Karpas-422 (cell line): Measurements from ENCODE around the gene EIF4E1B. TPM values are rescaled to one million over a fixed set of nuclear protein-coding genes. Genes with fewer than 3 reads are reported as not detected.

Experiments
- DNase-seq: peaks from one replicate; pipeline ENCODE4 v3.0.0-alpha.2; 2015
- H2AFZ ChIP-seq: fragments of 200-600 bp; sonication (generic); 2 replicates; pipeline ENCODE4 v1.6.1; 2014; ENCODE audit warnings: antibody characterized with exemption, low read length, mixed read lengths
- H3K27ac ChIP-seq: fragments of 200-600 bp; sonication (generic); 2 replicates; pipeline ENCODE4 v1.5.1; 2014; ENCODE audit warnings: mild to moderate bottlenecking, low read length, moderate library complexity
- H3K27me3 ChIP-seq: fragments of 200-600 bp; sonication (generic); 2 replicates; pipeline ENCODE4 v1.6.1; 2014; ENCODE audit warnings: low read length, mixed read lengths
- H3K36me3 ChIP-seq: fragments of 200-600 bp; sonication (generic); 2 replicates; pipeline ENCODE4 v1.6.1; 2014; ENCODE audit warnings: low read length, mixed read lengths; ENCODE audit not compliant: insufficient read depth
- H3K4me1 ChIP-seq: fragments of 200-600 bp; sonication (generic); 2 replicates; pipeline ENCODE4 v1.6.1; 2014; ENCODE audit warnings: mild to moderate bottlenecking, low read length, mixed read lengths
- H3K4me2 ChIP-seq: fragments of 200-600 bp; sonication (generic); 2 replicates; pipeline ENCODE4 v1.6.1; 2014; ENCODE audit warnings: low read length, low read depth, mild to moderate bottlenecking; ENCODE audit not compliant: poor library complexity, severe bottlenecking
- H3K4me3 ChIP-seq: fragments of 200-600 bp; sonication (generic); 2 replicates; pipeline ENCODE4 v1.5.1; 2014; ENCODE audit warnings: mild to moderate bottlenecking, antibody characterized with exemption, low read length, mixed read lengths
- H3K79me2 ChIP-seq: fragments of 200-600 bp; sonication (generic); 2 replicates; pipeline ENCODE4 v1.6.1; 2014; ENCODE audit warnings: mild to moderate bottlenecking, low read length, mixed read lengths
- H3K9ac ChIP-seq: fragments of 200-600 bp; sonication (generic); 2 replicates; pipeline ENCODE4 v1.6.0; 2014; ENCODE audit warnings: low read length
- H3K9me2 ChIP-seq: fragments of 200-600 bp; sonication (generic), shearing (Covaris generic); replicated peaks from 2 replicates; pipeline ENCODE4 v1.6.0; 2014; ENCODE audit warnings: mild to moderate bottlenecking, low read length, moderate library complexity; ENCODE audit not compliant: insufficient read depth
- H3K9me3 ChIP-seq: fragments of 300-700, 200-600 bp; sonication (generic); 2 replicates; pipeline ENCODE4 v1.6.1; 2014; ENCODE audit warnings: low read length, mixed read lengths
- H4K20me1 ChIP-seq: fragments of 200-600 bp; sonication (generic); 2 replicates; pipeline ENCODE4 v1.6.1; 2014; ENCODE audit warnings: mild to moderate bottlenecking, antibody characterized with exemption, low read length, low read depth; ENCODE audit not compliant: insufficient read depth
- total RNA-seq: library from RNA; depleted of rRNA; stranded (reverse); fragments of >200 nt; shearing (Covaris generic); gene quantifications from 2 replicates; pipeline ENCODE4 v1.2.3, GENCODE V29; 2014; ENCODE audit warnings: low replicate concordance

EIF4E1B gene
- total RNA-seq, 1 experiment from 2014 or later, result not detected

GRCh38 chr5:176647843-176648473, 17.5 kb downstream of the EIF4E1B start:
- Histone ChIP-seq H3K4me3 (peak overlapping the region; percentile 94), H3K36me3 (no peaks in the 10 kb centered on the region), H3K27ac (no peak overlapping the region), H3K9me2 (no peaks in the 10 kb centered on the region), H2AFZ (peak overlapping the region; percentile 88; the same call in 1 of the 2 replicates), H3K79me2 (no peaks in the 10 kb centered on the region), H3K4me1 (peaks cover 19% of the 10 kb centered on the region), H4K20me1 (no peaks in the 10 kb centered on the region; the same call in 1 of the 2 replicates), H3K9ac (peak overlapping the region; percentile 92), H3K9me3 (no peaks in the 10 kb centered on the region), H3K4me2 (peak overlapping the region; percentile 88), H3K27me3 (no peaks in the 10 kb centered on the region)
- no peak for DNase-seq

- H3K4me1 ChIP-seq, result peaks cover 19% of the 10 kb centered on the region
- H3K4me2 ChIP-seq, result peak overlapping the region; percentile 88
- H3K79me2 ChIP-seq, result no peaks in the 10 kb centered on the region
- H3K4me3 ChIP-seq, result peak overlapping the region; percentile 94; the same call in 1 of the 2 replicates
- no peaks in the 10 kb centered on the region; the same call in 1 of the 2 replicates for H4K20me1 ChIP-seq
- H3K36me3 ChIP-seq, result no peaks in the 10 kb centered on the region
- no peak for DNase-seq
- no peaks in the 10 kb centered on the region for H3K9me3 ChIP-seq
- peak overlapping the region; percentile 92 for H3K9ac ChIP-seq
- no peaks in the 10 kb centered on the region for H3K27me3 ChIP-seq
- H3K27ac ChIP-seq, result no peak overlapping the region
- H2AFZ ChIP-seq, result no peak overlapping the region
- H3K9me2 ChIP-seq, result no peaks in the 10 kb centered on the region
Observed at GRCh38 chr5:176648474-176649194, 18.2 kb downstream of the EIF4E1B start.

- Histone ChIP-seq H3K27ac (no peak overlapping the region), H3K79me2 (no peaks in the 10 kb centered on the region), H4K20me1 (no peaks in the 10 kb centered on the region; the same call in 1 of the 2 replicates), H3K36me3 (no peaks in the 10 kb centered on the region), H3K4me1 (peaks cover 19% of the 10 kb centered on the region), H2AFZ (no peak overlapping the region), H3K27me3 (no peaks in the 10 kb centered on the region), H3K4me2 (no peak overlapping the region), H3K9ac (no peak overlapping the region), H3K9me2 (no peaks in the 10 kb centered on the region), H3K4me3 (no peak overlapping the region), H3K9me3 (no peaks in the 10 kb centered on the region)
- DNase-seq, result no peak
Observed at GRCh38 chr5:176650354-176650884, 19.9 kb downstream of the EIF4E1B start.

- Histone ChIP-seq H3K27ac (no peak overlapping the region), H3K9ac (no peak overlapping the region), H3K79me2 (no peaks in the 10 kb centered on the region), H4K20me1 (no peaks in the 10 kb centered on the region; the same call in 1 of the 2 replicates), H3K9me2 (no peaks in the 10 kb centered on the region), H3K4me1 (peaks cover 14% of the 10 kb centered on the region), H2AFZ (no peak overlapping the region), H3K4me3 (no peak overlapping the region), H3K27me3 (no peaks in the 10 kb centered on the region), H3K36me3 (no peaks in the 10 kb centered on the region), H3K4me2 (no peak overlapping the region), H3K9me3 (no peaks in the 10 kb centered on the region)
- no peak for DNase-seq
Observed at GRCh38 chr5:176651472-176651980, 21.1 kb downstream of the EIF4E1B start.

GRCh38 chr5:176652136-176652535, 21.7 kb downstream of the EIF4E1B start:
- Histone ChIP-seq H3K4me1 (peaks cover 10% of the 10 kb centered on the region), H3K9me3 (no peaks in the 10 kb centered on the region), H3K4me3 (no peak overlapping the region), H3K27me3 (no peaks in the 10 kb centered on the region), H3K9me2 (no peaks in the 10 kb centered on the region), H3K4me2 (no peak overlapping the region), H3K79me2 (no peaks in the 10 kb centered on the region), H4K20me1 (no peaks in the 10 kb centered on the region; the same call in 1 of the 2 replicates), H2AFZ (no peak overlapping the region), H3K9ac (no peak overlapping the region), H3K36me3 (no peaks in the 10 kb centered on the region), H3K27ac (no peak overlapping the region)
- DNase-seq, result no peak

GRCh38 chr5:176653401-176654385, 23.2 kb downstream of the EIF4E1B start:
- no peak overlapping the region for H3K4me3 ChIP-seq
- H3K9ac ChIP-seq, result no peak overlapping the region
- H3K9me2 ChIP-seq, result no peaks in the 10 kb centered on the region
- peaks cover 6% of the 10 kb centered on the region; the same call in 1 of the 2 replicates for H4K20me1 ChIP-seq
- no peaks in the 10 kb centered on the region; the same call in 1 of the 2 replicates for H3K4me1 ChIP-seq
- no peak overlapping the region for H3K4me2 ChIP-seq
- H3K27me3 ChIP-seq, result no peaks in the 10 kb centered on the region
- no peaks in the 10 kb centered on the region for H3K36me3 ChIP-seq
- H3K79me2 ChIP-seq, result no peaks in the 10 kb centered on the region
- H2AFZ ChIP-seq, result no peak overlapping the region
- no peak overlapping the region for H3K27ac ChIP-seq
- no peaks in the 10 kb centered on the region for H3K9me3 ChIP-seq
- no peak for DNase-seq

GRCh38 chr5:176654856-176655255, 24.4 kb downstream of the EIF4E1B start:
- no peaks in the 10 kb centered on the region for H3K9me3 ChIP-seq
- no peaks in the 10 kb centered on the region for H3K9me2 ChIP-seq
- no peak overlapping the region for H3K27ac ChIP-seq
- no peak overlapping the region for H3K4me2 ChIP-seq
- H3K4me1 ChIP-seq, result no peaks in the 10 kb centered on the region
- no peak overlapping the region for H2AFZ ChIP-seq
- H3K36me3 ChIP-seq, result no peaks in the 10 kb centered on the region
- no peak overlapping the region for H3K4me3 ChIP-seq
- no peaks in the 10 kb centered on the region for H3K79me2 ChIP-seq
- no peak for DNase-seq
- H4K20me1 ChIP-seq, result peaks cover 8% of the 10 kb centered on the region; the same call in 1 of the 2 replicates
- H3K9ac ChIP-seq, result no peak overlapping the region
- no peaks in the 10 kb centered on the region for H3K27me3 ChIP-seq
